Small intestine (tissue), 7 donors: ENCODE results near the gene KRTAP12-2. TPM values are rescaled to one million over a fixed set of nuclear protein-coding genes. Genes with fewer than 3 reads are reported as not detected.

Experiments used
- DNase-seq, 2 donors: peaks; one replicate each; pipeline versions ENCODE4 v3.0.0 to v3.0.0-alpha.2; 2013
- FAIRE-seq: peaks from 2 replicates; lab custom pipeline; 2012; peaks lifted over from hg19 to GRCh38; lab: Jason Lieb, UNC
- H3K27ac ChIP-seq, 3 donors: one replicate each; pipeline ENCODE4 v1.5.1; 2013; ENCODE audit warnings: low read length in 2 of 3, mild to moderate bottlenecking in 2 of 3, control low read depth in 1 of 3, inconsistent platforms in 1 of 3, low read depth in 1 of 3, moderate library complexity in 1 of 3
- H3K27me3 ChIP-seq, 3 donors: one replicate each; pipeline ENCODE4 v1.6.1; 2013; ENCODE audit warnings: low read length in 3 of 3, inconsistent platforms in 1 of 3; ENCODE audit not compliant: control insufficient read depth in 3 of 3, insufficient read depth in 3 of 3
- H3K36me3 ChIP-seq, 3 donors: one replicate each; pipeline ENCODE4 v1.6.1; 2013; ENCODE audit warnings: low read length in 3 of 3, inconsistent platforms in 1 of 3, low read depth in 1 of 3, mild to moderate bottlenecking in 1 of 3, moderate library complexity in 1 of 3; ENCODE audit not compliant: control insufficient read depth in 3 of 3, insufficient read depth in 2 of 3
- H3K4me1 ChIP-seq, 3 donors: one replicate each; pipeline ENCODE4 v1.6.1; 2013; ENCODE audit warnings: low read length in 2 of 3, inconsistent platforms in 1 of 3, low read depth in 1 of 3, mild to moderate bottlenecking in 1 of 3, moderate library complexity in 1 of 3; ENCODE audit not compliant: control insufficient read depth in 3 of 3, insufficient read depth in 2 of 3
- H3K4me3 ChIP-seq, 3 donors: one replicate each; pipeline ENCODE4 v1.5.1; 2013; ENCODE audit warnings: low read length in 3 of 3, control low read depth in 1 of 3, inconsistent platforms in 1 of 3, low read depth in 1 of 3, mild to moderate bottlenecking in 1 of 3, moderate library complexity in 1 of 3
- H3K9me3 ChIP-seq, 2 donors: one replicate each; pipeline ENCODE4 v1.6.1; 2013; ENCODE audit warnings: low read depth in 1 of 2, low read length in 1 of 2; ENCODE audit not compliant: control insufficient read depth in 2 of 2, insufficient read depth in 1 of 2
- WGBS, 3 donors: extraction: QIAGEN DNeasy Blood & Tissue Kit; methylation state at CpG; one replicate each; pipeline ENCODE4 v1.1.7; 2013; 5-methylcytosine and 5-hydroxymethylcytosine counted together
- polyA plus RNA-seq, 4 donors: library from polyadenylated mRNA; stranded (reverse) in 3 of 4; unstranded in 1 of 4; fragments of 200-250 nt in 3 of 4; fragments of 120-200 nt in 1 of 4; gene quantifications; one replicate each; pipeline versions ENCODE4 v1.2.1 to v1.2.3, GENCODE V29; 2013
- donor health status: healthy with polysubstance abuse.
- donor health status: control.
- donor health status: control.
- donor health status: Bipolar disorder and iron deficiency.
- donor health status: healthy.

Gene KRTAP12-2
- polyA plus RNA-seq, 4 donors, result not detected

- Histone ChIP-seq H3K9me3 (peaks cover 0 to 5% of the 10 kb centered on the region in 2 donors), H3K27ac (no peak overlapping the region), H3K36me3 (no peaks in the 10 kb centered on the region), H3K27me3 (no peaks in the 10 kb centered on the region), H3K4me1 (no peaks in the 10 kb centered on the region), H3K4me3 (no peak overlapping the region)
- DNase-seq (no peak), FAIRE-seq (no peak)
Measured at GRCh38 chr21:44623575-44623974, 43.2 kb downstream of the KRTAP12-2 start.

DNA sequence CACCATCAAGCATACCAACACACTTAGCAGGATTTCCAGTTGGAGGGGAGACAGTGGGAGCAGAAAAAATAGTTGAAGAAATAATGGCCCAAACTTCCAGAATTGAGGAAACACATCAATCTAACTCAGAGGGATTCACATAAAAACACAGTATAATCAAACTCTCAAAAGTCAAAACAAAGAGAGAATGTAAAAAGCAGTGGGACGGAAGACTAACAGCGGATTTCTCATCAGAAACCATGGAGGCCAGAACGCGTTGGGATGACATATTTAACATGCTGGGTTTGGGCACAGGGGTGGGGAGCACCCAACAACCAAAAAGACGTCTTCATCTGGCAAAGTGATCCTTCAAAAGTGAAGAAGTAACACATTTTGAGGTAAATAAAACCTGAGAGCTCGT lies 46.8 kb downstream of the KRTAP12-2 start:
- WGBS, 3 donors, result 86 to 90% (median 88%) methylated on average over 6 of the region's 6 CpGs

GRCh38 chr21:44618909-44619308 lies 47.8 kb downstream of the KRTAP12-2 start:
- peaks cover 0 to 2% (median 0%) of the 10 kb centered on the region in 3 donors for H3K27me3 ChIP-seq
- WGBS, 3 donors, result 51 to 57% (median 56%) methylated on average over 3 of the region's 3 CpGs
- DNase-seq (peak in 1 of 2 donors; percentile 51), FAIRE-seq (no peak)
- peaks cover 0 to 2% (median 0%) of the 10 kb centered on the region in 3 donors for H3K4me1 ChIP-seq
- H3K9me3 ChIP-seq, result peaks cover 0 to 5% of the 10 kb centered on the region in 2 donors
- H3K36me3 ChIP-seq, result no peaks in the 10 kb centered on the region
- H3K4me3 ChIP-seq, result no peak overlapping the region
- peak overlapping the region in 2 of 3 donors; percentile 45 to 77 for H3K27ac ChIP-seq

More for the DNA sequence above, 46.8 kb downstream of the KRTAP12-2 start:
- peaks cover 0 to 2% (median 0%) of the 10 kb centered on the region in 3 donors for H3K27me3 ChIP-seq
- no peak overlapping the region for H3K27ac ChIP-seq
- DNase-seq (no peak), FAIRE-seq (no peak)
- H3K9me3 ChIP-seq, result peaks cover 0 to 5% of the 10 kb centered on the region in 2 donors
- no peak overlapping the region for H3K4me3 ChIP-seq
- H3K36me3 ChIP-seq, result no peaks in the 10 kb centered on the region
- peaks cover 0 to 2% (median 0%) of the 10 kb centered on the region in 3 donors for H3K4me1 ChIP-seq

GRCh38 chr21:44618504-44618903 lies 48.2 kb downstream of the KRTAP12-2 start:
- Histone ChIP-seq H3K27me3 (peaks cover 0 to 2% (median 0%) of the 10 kb centered on the region in 3 donors), H3K27ac (peak overlapping the region in 1 of 3 donors; percentile 77), H3K9me3 (peaks cover 0 to 5% of the 10 kb centered on the region in 2 donors), H3K4me1 (peaks cover 0 to 2% (median 0%) of the 10 kb centered on the region in 3 donors), H3K4me3 (no peak overlapping the region), H3K36me3 (no peaks in the 10 kb centered on the region)
- peak; percentile 6 to 48 for DNase-seq
- FAIRE-seq, result no peak
- WGBS, 3 donors, result 21 to 30% (median 24%) methylated on average over 4 of the region's 4 CpGs

DNA sequence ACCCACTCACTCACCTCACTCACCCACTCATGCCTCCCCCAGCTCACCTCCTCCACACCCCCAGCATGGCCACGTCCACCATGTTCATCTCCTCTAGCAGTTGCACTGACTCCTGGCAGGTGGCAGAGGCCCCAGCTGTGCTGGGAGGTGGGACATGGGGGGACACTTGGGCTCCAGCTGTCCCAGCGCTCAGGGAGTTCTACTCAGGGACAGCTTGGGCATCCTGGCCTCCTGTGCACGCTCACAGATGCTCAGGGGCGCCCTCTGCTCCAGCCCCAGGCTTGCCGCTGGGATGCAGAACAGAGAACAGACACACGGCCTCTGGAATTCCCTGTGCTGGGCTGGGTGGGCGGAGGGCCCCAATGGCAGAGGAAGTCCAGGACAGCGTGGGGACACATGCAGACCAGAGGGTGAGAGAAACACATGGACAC lies 49.6 kb downstream of the KRTAP12-2 start:
- Histone ChIP-seq H3K27ac (no peak overlapping the region), H3K9me3 (no peaks in the 10 kb centered on the region), H3K4me1 (peaks cover 0 to 2% (median 0%) of the 10 kb centered on the region in 3 donors), H3K4me3 (no peak overlapping the region), H3K27me3 (peaks cover 0 to 2% (median 0%) of the 10 kb centered on the region in 3 donors), H3K36me3 (no peaks in the 10 kb centered on the region)
- DNase-seq (no peak), FAIRE-seq (no peak)
- WGBS, 3 donors, result 57 to 65% (median 64%) methylated on average over 8 of the region's 8 CpGs

DNA sequence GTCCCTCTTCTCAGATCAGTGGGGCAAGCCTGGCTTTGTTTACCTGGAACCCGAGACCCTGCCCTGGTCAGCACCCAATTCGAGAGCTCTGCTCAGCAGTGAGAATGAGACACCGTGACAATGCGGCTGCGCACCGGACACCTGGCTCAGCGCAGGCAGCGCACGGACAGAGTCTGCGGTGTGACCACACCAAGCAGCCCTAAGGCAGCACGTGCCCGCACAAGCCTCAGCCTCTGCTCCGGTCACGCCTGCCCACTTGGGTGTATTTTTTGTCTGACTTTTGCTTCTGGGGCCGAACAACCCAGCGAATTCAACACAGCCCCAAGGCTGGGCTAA lies 50.2 kb downstream of the KRTAP12-2 start:
- no peak for FAIRE-seq
- WGBS, 3 donors, result 81 to 83% (median 82%) methylated on average over 16 of the region's 16 CpGs
- DNase-seq, result no peak

More for the DNA sequence above, 50.2 kb downstream of the KRTAP12-2 start:
- H3K4me3 ChIP-seq, result no peak overlapping the region
- H3K36me3 ChIP-seq, result no peaks in the 10 kb centered on the region
- H3K27ac ChIP-seq, result no peak overlapping the region
- peaks cover 0 to 4% of the 10 kb centered on the region in 2 donors for H3K9me3 ChIP-seq
- peaks cover 0 to 2% (median 0%) of the 10 kb centered on the region in 3 donors for H3K27me3 ChIP-seq
- H3K4me1 ChIP-seq, result peaks cover 0 to 2% (median 0%) of the 10 kb centered on the region in 3 donors

Other genes with a start within 250 kb of the KRTAP12-2 start
- gene LRRC3, start 211.4 kb downstream of the KRTAP12-2 start, polyA plus RNA-seq, result 10 to 100 TPM in 1 of 4 donors, 1 to 10 TPM in 1, under 1 TPM in 2; 0.22 to 17.3 (median 1.3) TPM
- gene KRTAP10-1, start 126.7 kb downstream of the KRTAP12-2 start, polyA plus RNA-seq, result not detected
- gene KRTAP10-2, start 115.4 kb downstream of the KRTAP12-2 start, polyA plus RNA-seq, result not detected
- not detected for gene KRTAP10-3, start 108.1 kb downstream of the KRTAP12-2 start, polyA plus RNA-seq
- not detected for gene KRTAP10-4, start 93.2 kb downstream of the KRTAP12-2 start, polyA plus RNA-seq
- not detected for gene KRTAP10-5, start 86.3 kb downstream of the KRTAP12-2 start, polyA plus RNA-seq
- not detected for gene KRTAP10-6, start 74.4 kb downstream of the KRTAP12-2 start, polyA plus RNA-seq
- not detected for gene KRTAP10-7, start 66.3 kb downstream of the KRTAP12-2 start, polyA plus RNA-seq
- not detected for gene KRTAP10-8, start 54.8 kb downstream of the KRTAP12-2 start, polyA plus RNA-seq
- not detected for gene KRTAP10-9, start 39.8 kb downstream of the KRTAP12-2 start, polyA plus RNA-seq
- gene KRTAP10-10, start 29.6 kb downstream of the KRTAP12-2 start, polyA plus RNA-seq, result not detected
- gene KRTAP10-11, start 20.5 kb downstream of the KRTAP12-2 start, polyA plus RNA-seq, result not detected
- gene KRTAP12-4, start 12.3 kb downstream of the KRTAP12-2 start, polyA plus RNA-seq, result not detected
- gene KRTAP12-3, start 9.0 kb downstream of the KRTAP12-2 start, polyA plus RNA-seq, result not detected
- gene KRTAP12-1, start 15.2 kb upstream of the KRTAP12-2 start, polyA plus RNA-seq, result under 1 TPM in 1 of 4 donors, not detected in 3; 0.09 TPM
- not detected for gene KRTAP10-12, start 30.2 kb upstream of the KRTAP12-2 start, polyA plus RNA-seq
- under 1 TPM in 3 of 4 donors, not detected in 1; 0.09 to 0.53 (median 0.27) TPM for gene TSPEAR, start 44.6 kb upstream of the KRTAP12-2 start, polyA plus RNA-seq
- gene UBE2G2, start 134.9 kb upstream of the KRTAP12-2 start, polyA plus RNA-seq, result 10 to 100 TPM; 30.0 to 75.4 (median 38.7) TPM
- gene SUMO3, start 151.1 kb upstream of the KRTAP12-2 start, polyA plus RNA-seq, result 100 to 1,000 TPM in 1 of 4 donors, 10 to 100 TPM in 3; 70.8 to 105 (median 77.3) TPM
- 100 to 1,000 TPM; 116 to 330 (median 128) TPM for gene PTTG1IP, start 206.8 kb upstream of the KRTAP12-2 start, polyA plus RNA-seq